H9 (cell line): ENCODE results near the gene RPL26. TPM values are rescaled to one million over a fixed set of nuclear protein-coding genes. Genes with fewer than 3 reads are reported as not detected.

Source experiments
- DNase-seq: peaks from one replicate; pipeline ENCODE4 v3.0.0-alpha.2; 2017
- H2AFZ ChIP-seq: one replicate; pipeline ENCODE4 v1.6.1; 2013; ENCODE audit warnings: mild to moderate bottlenecking, low read length, control low read depth, moderate library complexity
- H2AK5ac ChIP-seq: 2 replicates; pipeline ENCODE4 v1.6.1; 2013; ENCODE audit warnings: low read length, control low read depth, mixed read lengths; ENCODE audit not compliant: insufficient read length
- H2BK120ac ChIP-seq: one replicate; pipeline ENCODE4 v1.6.1; 2013; ENCODE audit warnings: low read depth, mild to moderate bottlenecking, low read length, control low read depth, inconsistent platforms; ENCODE audit not compliant: poor library complexity, severe bottlenecking
- H2BK12ac ChIP-seq: 2 replicates; pipeline ENCODE4 v1.6.1; 2013; ENCODE audit warnings: low read length, control low read depth, mixed read lengths, low read depth; ENCODE audit not compliant: insufficient read length
- H2BK15ac ChIP-seq: 2 replicates; pipeline ENCODE4 v1.6.1; 2013; ENCODE audit warnings: low read depth, low read length, control low read depth
- H2BK20ac ChIP-seq: one replicate; pipeline ENCODE4 v1.6.1; 2013; ENCODE audit warnings: low read depth, mild to moderate bottlenecking, low read length, control low read depth, inconsistent platforms; ENCODE audit not compliant: poor library complexity, severe bottlenecking
- H2BK5ac ChIP-seq: 2 replicates; pipeline ENCODE4 v1.6.1; 2013; ENCODE audit warnings: low read length, control low read depth, mixed read lengths; ENCODE audit not compliant: insufficient read length
- H3K14ac ChIP-seq: 2 replicates; pipeline ENCODE4 v1.6.1; 2013; ENCODE audit warnings: low read length, control low read depth; ENCODE audit not compliant: insufficient read depth
- H3K18ac ChIP-seq: 2 replicates; pipeline ENCODE4 v1.6.1; 2013; ENCODE audit warnings: low read depth, mild to moderate bottlenecking, mixed read lengths, low read length, control low read depth; ENCODE audit not compliant: insufficient read length
- H3K23ac ChIP-seq: 2 replicates; pipeline ENCODE4 v1.6.1; 2013; ENCODE audit warnings: low read length, control low read depth, mixed read lengths, low read depth; ENCODE audit not compliant: insufficient read length
- H3K23me2 ChIP-seq: 2 replicates; pipeline ENCODE4 v1.6.1; 2013; ENCODE audit warnings: low read depth, mild to moderate bottlenecking, mixed read lengths, low read length, control low read depth; ENCODE audit not compliant: insufficient read length, poor library complexity, severe bottlenecking
- H3K27ac ChIP-seq: 2 replicates; pipeline ENCODE4 v1.5.1; 2013; ENCODE audit warnings: low read length, control low read depth, mixed read lengths, low read depth; ENCODE audit not compliant: insufficient read length
- H3K27me3 ChIP-seq: 2 replicates; pipeline ENCODE4 v1.6.1; 2013; ENCODE audit warnings: low read length, control low read depth, inconsistent platforms; ENCODE audit not compliant: insufficient read depth
- H3K4ac ChIP-seq: 2 replicates; pipeline ENCODE4 v1.6.1; 2013; ENCODE audit warnings: low read depth, mild to moderate bottlenecking, control low read depth, inconsistent platforms, low read length, moderate library complexity
- H3K4me1 ChIP-seq: 2 replicates; pipeline ENCODE4 v1.6.1; 2013; ENCODE audit warnings: low read length, control low read depth, inconsistent platforms; ENCODE audit not compliant: insufficient read depth
- H3K4me2 ChIP-seq: 2 replicates; pipeline ENCODE4 v1.6.1; 2013; ENCODE audit warnings: low read length, control low read depth, mixed read lengths; ENCODE audit not compliant: insufficient read length, insufficient read depth
- H3K56ac ChIP-seq: 2 replicates; pipeline ENCODE4 v1.6.1; 2013; ENCODE audit warnings: low read depth, mild to moderate bottlenecking, mixed read lengths, low read length, control low read depth; ENCODE audit not compliant: insufficient read length
- H3K79me1 ChIP-seq: 2 replicates; pipeline ENCODE4 v1.6.1; 2013; ENCODE audit warnings: low read depth, mild to moderate bottlenecking, moderate library complexity, low read length, control low read depth, inconsistent platforms; ENCODE audit not compliant: insufficient read depth, poor library complexity, severe bottlenecking
- H3K79me2 ChIP-seq: 2 replicates; pipeline ENCODE4 v1.6.1; 2013; ENCODE audit warnings: low read length, control low read depth, inconsistent platforms; ENCODE audit not compliant: insufficient read depth
- H3K9ac ChIP-seq: 2 replicates; pipeline ENCODE4 v1.6.1; 2013; ENCODE audit warnings: low read length, control low read depth, mixed read lengths; ENCODE audit not compliant: insufficient read length; ENCODE audit errors: extremely low read depth
- H3K9me3 ChIP-seq: one replicate; pipeline ENCODE4 v1.6.1; 2013; ENCODE audit warnings: low read depth, low read length, inconsistent platforms; ENCODE audit not compliant: control insufficient read depth
- H3T11ph ChIP-seq: one replicate; pipeline ENCODE4 v1.6.1; 2013; ENCODE audit warnings: mild to moderate bottlenecking, low read length, control low read depth, inconsistent platforms
- H4K20me1 ChIP-seq: one replicate; pipeline ENCODE4 v1.6.1; 2013; ENCODE audit not compliant: control insufficient read depth, insufficient read length, insufficient read depth
- H4K5ac ChIP-seq: 2 replicates; pipeline ENCODE4 v1.6.1; 2013; ENCODE audit warnings: low read depth, mild to moderate bottlenecking, mixed read lengths, low read length, control low read depth; ENCODE audit not compliant: insufficient read length
- H4K8ac ChIP-seq: replicated peaks from 2 replicates; pipeline ENCODE4 v1.6.1; 2013; ENCODE audit warnings: low read length, control low read depth, mixed read lengths, low read depth; ENCODE audit not compliant: insufficient read length
- H4K91ac ChIP-seq: 2 replicates; pipeline ENCODE4 v1.6.1; 2013; ENCODE audit warnings: low read depth, mild to moderate bottlenecking, moderate library complexity, mixed read lengths, low read length, control low read depth; ENCODE audit not compliant: insufficient read length
- H3K27ac Mint-ChIP-seq, 3 experiments: 2 replicates in 2 of 3; 3 replicates in 1 of 3; pipeline ENCODE4 v1.8.0; 2020 to 2021; ENCODE audit warnings: mixed read lengths in 3 of 3, mild to moderate bottlenecking in 1 of 3, moderate library complexity in 1 of 3
- H3K27me3 Mint-ChIP-seq: 2 replicates; pipeline ENCODE4 v1.8.0; 2021; ENCODE audit warnings: low read depth, mild to moderate bottlenecking, moderate library complexity, mixed read lengths
- H3K36me3 Mint-ChIP-seq, 3 experiments: 2 replicates in 2 of 3; 3 replicates in 1 of 3; pipeline ENCODE4 v1.8.0; 2020 to 2021; ENCODE audit warnings: low read depth in 3 of 3, mixed read lengths in 3 of 3; ENCODE audit not compliant: insufficient read depth in 1 of 3
- H3K4me1 Mint-ChIP-seq, 2 experiments: 2 replicates each; pipeline ENCODE4 v1.8.0; 2020; ENCODE audit warnings: mixed read lengths in 2 of 2
- H3K4me3 Mint-ChIP-seq, 2 experiments: 2 replicates in 1 of 2; 3 replicates in 1 of 2; pipeline ENCODE4 v1.8.0; 2020 to 2021; ENCODE audit warnings: mild to moderate bottlenecking in 2 of 2, mixed read lengths in 2 of 2, moderate library complexity in 1 of 2
- H3K9me3 Mint-ChIP-seq, 2 experiments: 2 replicates in 1 of 2; 3 replicates in 1 of 2; pipeline ENCODE4 v1.8.0; 2020; ENCODE audit warnings: mild to moderate bottlenecking in 2 of 2, mixed read lengths in 2 of 2, moderate library complexity in 1 of 2
- CTCF ChIP-seq: fragments of 200-600 bp; sonication (generic); conservative IDR thresholded peaks from 3 replicates; pipeline ENCODE4 v1.8.0; 2021; ENCODE audit warnings: antibody characterized with exemption, mild to moderate bottlenecking
- WGBS: extraction: QIAGEN DNeasy Blood & Tissue Kit; methylation state at CpG from one replicate; pipeline ENCODE4 v1.1.7; 2013; ENCODE audit warnings: missing lambda C conversion rate, low lambda C conversion rate, mixed read lengths; ENCODE audit not compliant: insufficient read length; ENCODE audit errors: extremely low coverage; 5-methylcytosine and 5-hydroxymethylcytosine counted together
- total RNA-seq: library from RNA; stranded (reverse); gene quantifications from 2 replicates; pipeline ENCODE4 v1.2.1, GENCODE V29; 2021

The RPL26 gene
- total RNA-seq, 1 experiment from 2014 or later = 2,434 TPM

GRCh38 chr17:8359769-8360168 lies 23.2 kb downstream of the RPL26 start:
- no peak overlapping the region for H3K23ac ChIP-seq
- H3K9ac ChIP-seq = no peak overlapping the region
- H2BK5ac ChIP-seq = no peak overlapping the region
- H3K4me3 Mint-ChIP-seq = peak overlapping the region in 1 of 2 experiments; percentile 50; a peak in 2 of 5 replicates
- H4K8ac ChIP-seq = no peak overlapping the region
- H3K27me3 ChIP-seq = no peaks in the 10 kb centered on the region
- H3K9me3 ChIP-seq = no peaks in the 10 kb centered on the region
- no peak overlapping the region for H4K5ac ChIP-seq
- no peak overlapping the region for H3K14ac ChIP-seq
- no peaks in the 10 kb centered on the region for H4K20me1 ChIP-seq
- no peaks in the 10 kb centered on the region for H3K27me3 Mint-ChIP-seq
- no peak for TF ChIP-seq CTCF
- no peaks in the 10 kb centered on the region for H3K79me1 ChIP-seq
- H3K23me2 ChIP-seq = no peaks in the 10 kb centered on the region
- H2BK120ac ChIP-seq = no peak overlapping the region
- H2BK15ac ChIP-seq = no peak overlapping the region
- no peak overlapping the region for H3T11ph ChIP-seq
- no peak overlapping the region for H3K56ac ChIP-seq
- H2AFZ ChIP-seq = no peak overlapping the region
- H3K4me2 ChIP-seq = no peak overlapping the region
- no peak overlapping the region for H3K4ac ChIP-seq
- peaks cover 16% of the 10 kb centered on the region; the same call in 1 of the 2 replicates for H3K4me1 ChIP-seq
- H3K18ac ChIP-seq = no peak overlapping the region
- H3K27ac ChIP-seq = peak overlapping the region; percentile 34
- no peak overlapping the region for H4K91ac ChIP-seq
- H2BK20ac ChIP-seq = no peak overlapping the region
- no peak for DNase-seq
- peak overlapping the region; percentile 0 to 77 (median 46); a peak in 6 of 7 replicates for H3K27ac Mint-ChIP-seq
- no peaks in the 10 kb centered on the region for H3K79me2 ChIP-seq
- whole genome bisulfite sequencing = no CpG with 5 or more reads among the region's 5 CpGs
- H3K36me3 Mint-ChIP-seq = no peaks in the 10 kb centered on the region; a peak in 1 of 7 replicates
- H2BK12ac ChIP-seq = no peak overlapping the region
- peaks cover 18% of the 10 kb centered on the region in 2 experiments for H3K4me1 Mint-ChIP-seq
- no peak overlapping the region for H2AK5ac ChIP-seq
- H3K9me3 Mint-ChIP-seq = peaks cover 0 to 3% of the 10 kb centered on the region in 2 experiments; a peak in 1 of 5 replicates
